Measurements from ENCODE around the gene UQCC2. TPM values are rescaled to one million over a fixed set of nuclear protein-coding genes. Genes with fewer than 3 reads are reported as not detected.

Gene UQCC2
- polyA plus RNA-seq (ENCODE audit: insufficient read length in 10 of 10) = 10 to 100 TPM; 55.0 to 85.8 (median 69.2) TPM
- long read RNA-seq, donor 1, full-length matches to known transcripts = 52 of 52 reads
- long read RNA-seq, donor 1, partial matches to known transcripts = 0 of 52 reads
- long read RNA-seq, donor 1, other reads (novel, unspliced or antisense) = 0 of 52 reads
- long read RNA-seq, donor 2, full-length matches to known transcripts = 67 of 67 reads
- long read RNA-seq, donor 2, partial matches to known transcripts = 0 of 67 reads
- long read RNA-seq, donor 2, other reads (novel, unspliced or antisense) = 0 of 67 reads
- long read RNA-seq, donor 3, full-length matches to known transcripts = 1 of 1 reads
- long read RNA-seq, donor 3, partial matches to known transcripts = 0 of 1 reads
- long read RNA-seq, donor 3, other reads (novel, unspliced or antisense) = 0 of 1 reads
- long read RNA-seq, donor 4, full-length matches to known transcripts = 54 of 54 reads
- long read RNA-seq, donor 4, partial matches to known transcripts = 0 of 54 reads
- long read RNA-seq, donor 4, other reads (novel, unspliced or antisense) = 0 of 54 reads
- long read RNA-seq, donor 5, full-length matches to known transcripts = 93 of 93 reads
- long read RNA-seq, donor 5, partial matches to known transcripts = 0 of 93 reads
- long read RNA-seq, donor 5, other reads (novel, unspliced or antisense) = 0 of 93 reads
- long read RNA-seq, donor 6, full-length matches to known transcripts = 79 of 79 reads
- long read RNA-seq, donor 6, partial matches to known transcripts = 0 of 79 reads
- long read RNA-seq, donor 6, other reads (novel, unspliced or antisense) = 0 of 79 reads
- long read RNA-seq, donor 7, full-length matches to known transcripts = 61 of 61 reads
- long read RNA-seq, donor 7, partial matches to known transcripts = 0 of 61 reads
- long read RNA-seq, donor 7, other reads (novel, unspliced or antisense) = 0 of 61 reads
- long read RNA-seq, donor 8, full-length matches to known transcripts = 44 of 44 reads
- long read RNA-seq, donor 8, partial matches to known transcripts = 0 of 44 reads
- long read RNA-seq, donor 8, other reads (novel, unspliced or antisense) = 0 of 44 reads
- long read RNA-seq, donor 9, full-length matches to known transcripts = 15 of 15 reads
- long read RNA-seq, donor 9, partial matches to known transcripts = 0 of 15 reads
- long read RNA-seq, donor 9, other reads (novel, unspliced or antisense) = 0 of 15 reads

GRCh38 chr6:33711140-33712129 is at the start of gene UQCC2:
Gene UQCC2 (minus strand): TSS chr6:33711700. CDS start chr6:33711686, 14 bp downstream.
- peak; percentile 98 to 99 (median 99) for DNase-seq

- no peak for DNase-seq
These were observed 48.6 kb upstream of the UQCC2 start for GRCh38 chr6:33759887-33760629.

DNA sequence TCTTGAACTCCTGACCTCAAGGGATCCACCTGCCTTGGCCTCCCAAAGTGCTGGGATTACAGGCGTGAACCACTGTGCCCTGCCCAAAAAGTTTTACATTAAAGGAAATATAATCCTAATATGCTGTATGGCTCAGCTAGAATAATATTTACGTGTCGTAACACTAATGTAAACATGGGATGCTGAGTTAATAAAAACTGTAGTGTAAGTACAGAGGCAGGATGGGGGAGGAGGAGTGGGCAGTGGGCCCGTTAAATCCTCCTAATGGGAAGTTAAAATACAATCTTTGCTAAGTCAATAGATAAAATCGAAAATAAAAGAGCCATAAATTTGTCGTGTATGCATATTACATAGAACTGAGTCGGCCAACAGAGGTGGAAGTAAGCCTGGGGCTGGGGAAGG is 47.3 kb upstream of the UQCC2 start:
- no peak for DNase-seq

- DNase-seq = no peak
These were observed 46.4 kb upstream of the UQCC2 start for GRCh38 chr6:33757906-33758305.

- DNase-seq = no peak
These were observed 45.6 kb upstream of the UQCC2 start for GRCh38 chr6:33757113-33757512.

DNA sequence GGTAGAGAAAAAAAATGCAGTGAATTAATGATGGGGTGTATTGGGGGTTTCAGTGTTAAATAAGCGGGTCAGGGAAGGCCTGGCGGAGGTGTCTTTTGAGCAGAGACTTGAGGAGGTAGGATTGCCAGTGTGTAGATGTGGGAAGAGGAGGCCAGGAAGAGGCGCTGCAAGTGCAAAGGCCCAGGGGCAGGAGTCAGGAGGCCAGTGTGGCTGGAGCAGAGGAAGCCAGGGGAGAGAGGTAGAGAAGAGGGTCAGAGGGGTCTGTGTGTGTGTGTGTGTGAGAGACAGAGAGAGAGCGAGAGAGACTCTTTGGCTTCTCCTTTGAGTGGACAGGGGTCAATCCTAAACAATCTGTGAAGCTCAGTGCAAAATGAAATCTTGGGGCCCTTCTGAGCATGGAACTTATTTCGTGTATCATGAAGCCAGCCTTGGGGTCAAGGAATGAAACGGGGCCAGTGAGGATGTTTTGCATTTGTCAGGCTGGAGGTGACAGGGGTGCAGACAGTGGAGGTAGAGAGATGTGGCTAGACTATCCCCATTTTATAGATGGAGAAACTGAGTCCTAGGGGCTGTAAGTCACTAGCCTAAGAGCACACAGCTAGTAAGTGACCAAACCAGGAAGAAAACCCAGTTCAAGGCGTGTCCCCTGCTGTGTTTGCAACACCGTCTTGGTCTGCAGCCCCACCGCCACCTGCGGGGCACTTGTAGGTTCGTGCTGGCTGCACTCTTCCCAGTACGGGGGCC is 44.9 kb upstream of the UQCC2 start:
- DNase-seq = no peak

GRCh38 chr6:33755070-33755869 is 43.8 kb upstream of the UQCC2 start:
- DNase-seq = no peak

DNA sequence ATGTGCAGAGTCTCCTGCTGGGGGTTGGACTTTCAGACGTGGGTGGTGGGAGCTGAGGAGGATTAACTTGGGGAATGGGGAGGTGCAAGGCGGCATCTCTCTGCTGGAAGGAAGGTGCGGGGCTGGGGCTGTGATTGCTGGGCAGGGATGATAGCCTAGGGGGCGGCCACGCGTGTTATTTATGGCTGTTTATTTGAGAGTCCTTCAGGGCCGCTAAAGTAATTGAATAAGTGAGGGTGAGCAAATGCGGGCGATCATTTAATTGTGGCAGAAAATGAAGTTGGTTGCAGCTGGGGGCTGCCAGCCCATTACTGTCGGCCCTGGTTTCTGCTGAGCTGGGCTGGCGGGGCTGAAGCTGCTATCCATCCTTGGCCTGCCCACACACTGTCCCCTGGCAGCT is 42.7 kb upstream of the UQCC2 start:
- DNase-seq = no peak

DNA sequence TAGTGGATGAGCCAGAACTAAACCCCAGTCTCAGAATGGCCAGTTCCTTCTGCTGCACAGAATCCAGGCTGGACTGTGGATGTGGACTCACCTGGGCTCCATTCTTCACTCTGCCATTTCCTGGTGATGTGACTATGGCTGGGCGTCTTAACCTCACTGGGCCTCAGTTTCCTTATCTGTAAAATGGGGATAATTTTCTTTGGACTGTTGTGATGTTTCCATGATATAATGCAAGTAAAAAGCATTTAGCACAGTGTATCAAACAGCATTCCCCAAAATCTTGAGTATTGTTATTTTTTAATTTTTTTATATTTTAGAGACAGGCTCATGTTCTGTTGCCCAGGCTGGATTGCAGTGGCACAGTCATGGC is 41.1 kb upstream of the UQCC2 start:
- no peak for DNase-seq

- DNase-seq = no peak
These were observed 40.5 kb upstream of the UQCC2 start for GRCh38 chr6:33751771-33752645.

DNA sequence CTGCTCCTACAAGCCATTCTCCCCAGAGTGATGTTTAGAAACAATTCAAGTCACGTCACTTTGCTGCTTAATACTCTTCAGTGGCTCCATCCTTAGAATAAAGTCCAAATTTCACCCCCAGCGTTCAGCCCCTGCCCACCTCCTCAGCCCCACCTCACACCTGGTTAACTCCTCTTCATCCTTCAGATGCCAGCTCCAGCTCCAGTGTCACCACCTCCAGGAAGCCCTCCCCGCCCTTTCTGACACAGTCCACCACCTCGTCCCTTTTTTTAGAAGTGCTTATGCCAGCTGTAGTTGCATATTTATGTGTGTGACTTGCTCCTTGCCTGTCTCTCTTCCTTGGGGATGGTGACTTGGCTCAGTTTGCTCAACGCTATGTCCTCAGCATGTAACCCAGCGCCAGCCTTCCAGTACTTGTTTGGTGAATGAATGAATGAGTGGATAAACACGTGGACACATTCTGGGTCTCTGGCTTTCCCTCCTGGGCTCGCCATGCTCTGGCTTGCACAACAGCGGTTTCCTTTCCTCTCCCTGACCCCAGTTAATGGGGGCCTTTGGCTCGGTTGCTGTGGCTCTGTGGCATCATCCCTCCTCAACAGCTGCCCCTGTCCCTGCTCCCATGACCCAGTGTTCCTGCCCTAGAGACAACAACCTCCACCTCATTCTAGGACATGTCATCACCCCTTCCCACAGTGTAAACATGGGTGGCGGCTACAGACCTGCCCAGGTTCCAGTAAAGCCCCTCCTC is 38.9 kb upstream of the UQCC2 start:
- DNase-seq = no peak

DNA sequence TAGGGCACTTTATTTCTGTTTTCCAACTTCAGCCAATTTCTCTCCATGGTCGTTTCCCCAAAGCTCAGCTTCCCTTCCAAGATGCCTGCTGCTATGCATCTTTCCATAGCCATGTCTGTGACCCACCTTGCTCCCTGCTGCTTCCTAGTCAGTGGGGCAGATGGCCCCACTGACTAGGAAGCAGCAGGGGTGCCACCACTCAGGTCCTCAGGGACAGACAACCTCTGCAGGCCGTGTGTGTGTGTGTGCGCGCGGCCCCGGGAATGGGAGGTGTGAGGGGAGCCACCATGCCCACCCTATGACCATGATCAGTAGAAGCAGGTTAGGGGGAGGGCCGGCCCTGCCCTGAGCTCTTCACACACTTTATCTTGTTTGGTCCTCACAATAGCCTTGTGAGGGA is 37.9 kb upstream of the UQCC2 start:
- no peak for DNase-seq

- DNase-seq = no peak
These were observed 37.3 kb upstream of the UQCC2 start for GRCh38 chr6:33748841-33749240.

DNA sequence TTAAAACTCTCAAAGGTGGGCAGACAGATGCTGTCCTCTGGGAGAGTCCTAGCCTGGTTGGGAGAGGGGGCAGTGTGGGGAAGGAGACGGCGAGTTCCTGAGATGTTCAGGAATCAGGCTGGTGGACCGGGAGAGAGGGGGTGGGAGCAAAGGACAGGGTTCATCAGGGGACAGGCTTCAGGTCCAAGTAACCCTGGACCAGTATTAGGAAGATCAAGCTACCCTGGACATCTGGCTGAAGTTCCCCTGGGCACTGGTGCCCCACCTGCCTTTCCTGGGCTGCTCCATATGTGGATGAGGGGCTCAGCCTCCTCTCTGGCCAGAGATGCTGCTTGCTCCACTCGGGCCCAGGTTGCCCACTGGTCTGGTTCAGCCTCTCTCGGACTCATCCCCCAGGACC is 36.3 kb upstream of the UQCC2 start:
- DNase-seq = no peak

GRCh38 chr6:33746651-33747100 is 35.2 kb upstream of the UQCC2 start, which contains the start of gene IP6K3:
Gene IP6K3 (minus strand): TSS chr6:33746905. CDS start chr6:33735476, 11,429 bp downstream.
- peak; percentile 68 to 77 (median 73) for DNase-seq

GRCh38 chr6:33746036-33746600 is 34.6 kb upstream of the UQCC2 start:
- DNase-seq = peak; percentile 40 to 61 (median 59)

Measured in muscle of back (tissue), 13 donors.